ENCODE measurements around the gene DNAJB1. TPM values are rescaled to one million over a fixed set of nuclear protein-coding genes. Genes with fewer than 3 reads are reported as not detected.

The DNAJB1 gene
- total and polyA plus RNA-seq, 2 of the 13 experiments (the other 11 are each of a cell fraction or from before 2014, with no cell fraction given): 87.5 to 97.3 TPM

DNA sequence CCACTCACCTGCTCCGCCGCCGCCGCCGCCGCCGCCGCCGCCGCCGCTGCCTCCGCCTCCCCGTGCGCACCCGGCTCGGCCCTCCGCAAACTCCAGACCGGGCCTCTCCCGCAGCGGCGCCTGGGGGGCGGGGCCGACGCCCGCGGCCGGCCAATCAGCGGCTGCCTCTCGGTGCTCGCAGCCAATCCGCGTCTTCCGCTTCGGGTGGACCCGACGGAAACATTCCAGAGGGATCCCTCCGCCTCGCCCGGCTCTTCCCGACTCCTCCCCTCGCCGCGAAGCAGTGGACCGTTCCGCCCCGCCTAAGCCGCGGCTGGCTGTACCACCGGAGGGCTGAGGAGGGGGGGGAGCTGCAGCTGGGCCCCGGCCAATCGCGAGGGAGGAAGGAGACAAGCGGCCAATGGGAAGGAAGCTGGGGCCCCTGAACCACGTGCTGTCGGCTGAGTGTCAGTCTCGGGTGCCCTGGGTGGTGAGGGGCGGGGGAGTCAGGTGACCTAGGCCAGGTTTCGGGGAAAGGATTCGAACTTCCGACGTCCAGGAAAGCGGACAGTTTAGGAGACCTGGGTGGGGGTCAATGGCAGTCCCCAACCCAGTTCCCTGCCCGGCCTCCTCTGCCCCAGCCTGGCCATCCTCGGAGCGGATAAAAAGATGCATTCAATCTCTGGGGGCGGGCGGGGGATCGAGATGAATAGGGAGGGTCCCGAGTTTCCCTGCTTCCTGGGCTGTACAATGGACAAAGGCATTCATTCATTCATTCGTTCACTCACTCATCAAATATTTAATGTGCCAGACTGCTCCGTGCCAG is 22.0 kb downstream of the DNAJB1 start, which contains the start of gene GIPC1 (continued):
- TF ChIP-seq SP1 (IDR thresholded peaks at IDR 0.05) (no peak), SP1 (CRISPR knock-in tag; IDR thresholded peaks at IDR 0.05) (peak; percentile 90), NFE2L1 (CRISPR knock-in tag; IDR thresholded peaks at IDR 0.05; ENCODE audit: borderline replicate concordance) (no peak), ZSCAN25 (CRISPR knock-in tag; IDR thresholded peaks at IDR 0.05) (no peak), PITX1 (CRISPR knock-in tag; IDR thresholded peaks at IDR 0.05) (peak; percentile 90), FOSL2 (CRISPR knock-in tag; IDR thresholded peaks at IDR 0.05) (peak; percentile 56), ZNF720 (CRISPR knock-in tag; IDR thresholded peaks at IDR 0.05) (no peak), REPIN1 (CRISPR knock-in tag; IDR thresholded peaks at IDR 0.05; ENCODE audit: borderline replicate concordance, low read depth) (0 out of 2 replicates have a peak, but pooled peaks have one; percentile 82), SNRNP70 (IDR thresholded peaks at IDR 0.05; ENCODE audit: low read depth, low read length) (no peak), ZFY (CRISPR knock-in tag; IDR thresholded peaks at IDR 0.05) (peak; percentile 78), ZNF292 (CRISPR knock-in tag; IDR thresholded peaks at IDR 0.05; ENCODE audit: borderline replicate concordance, low read depth) (peak; percentile 39; the same call in 1 of the 2 replicates), ZNF24 (IDR thresholded peaks at IDR 0.05) (peak; percentile 87), ZNF780A (CRISPR knock-in tag; IDR thresholded peaks at IDR 0.05) (no peak), KMT2A (CRISPR knock-in tag; IDR thresholded peaks at IDR 0.05) (no peak; the same call in 1 of the 2 replicates), ZNF746 (CRISPR knock-in tag; IDR thresholded peaks at IDR 0.05) (0 out of 2 replicates have a peak, but pooled peaks have one; percentile 54)
- TF ChIP-seq, protein P1, sequence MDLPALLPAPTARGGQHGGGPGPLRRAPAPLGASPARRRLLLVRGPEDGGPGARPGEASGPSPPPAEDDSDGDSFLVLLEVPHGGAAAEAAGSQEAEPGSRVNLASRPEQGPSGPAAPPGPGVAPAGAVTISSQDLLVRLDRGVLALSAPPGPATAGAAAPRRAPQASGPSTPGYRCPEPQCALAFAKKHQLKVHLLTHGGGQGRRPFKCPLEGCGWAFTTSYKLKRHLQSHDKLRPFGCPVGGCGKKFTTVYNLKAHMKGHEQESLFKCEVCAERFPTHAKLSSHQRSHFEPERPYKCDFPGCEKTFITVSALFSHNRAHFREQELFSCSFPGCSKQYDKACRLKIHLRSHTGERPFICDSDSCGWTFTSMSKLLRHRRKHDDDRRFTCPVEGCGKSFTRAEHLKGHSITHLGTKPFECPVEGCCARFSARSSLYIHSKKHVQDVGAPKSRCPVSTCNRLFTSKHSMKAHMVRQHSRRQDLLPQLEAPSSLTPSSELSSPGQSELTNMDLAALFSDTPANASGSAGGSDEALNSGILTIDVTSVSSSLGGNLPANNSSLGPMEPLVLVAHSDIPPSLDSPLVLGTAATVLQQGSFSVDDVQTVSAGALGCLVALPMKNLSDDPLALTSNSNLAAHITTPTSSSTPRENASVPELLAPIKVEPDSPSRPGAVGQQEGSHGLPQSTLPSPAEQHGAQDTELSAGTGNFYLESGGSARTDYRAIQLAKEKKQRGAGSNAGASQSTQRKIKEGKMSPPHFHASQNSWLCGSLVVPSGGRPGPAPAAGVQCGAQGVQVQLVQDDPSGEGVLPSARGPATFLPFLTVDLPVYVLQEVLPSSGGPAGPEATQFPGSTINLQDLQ (CRISPR knock-in tag; IDR thresholded peaks at IDR 0.05): no peak
- TF ChIP-seq, protein P2, sequence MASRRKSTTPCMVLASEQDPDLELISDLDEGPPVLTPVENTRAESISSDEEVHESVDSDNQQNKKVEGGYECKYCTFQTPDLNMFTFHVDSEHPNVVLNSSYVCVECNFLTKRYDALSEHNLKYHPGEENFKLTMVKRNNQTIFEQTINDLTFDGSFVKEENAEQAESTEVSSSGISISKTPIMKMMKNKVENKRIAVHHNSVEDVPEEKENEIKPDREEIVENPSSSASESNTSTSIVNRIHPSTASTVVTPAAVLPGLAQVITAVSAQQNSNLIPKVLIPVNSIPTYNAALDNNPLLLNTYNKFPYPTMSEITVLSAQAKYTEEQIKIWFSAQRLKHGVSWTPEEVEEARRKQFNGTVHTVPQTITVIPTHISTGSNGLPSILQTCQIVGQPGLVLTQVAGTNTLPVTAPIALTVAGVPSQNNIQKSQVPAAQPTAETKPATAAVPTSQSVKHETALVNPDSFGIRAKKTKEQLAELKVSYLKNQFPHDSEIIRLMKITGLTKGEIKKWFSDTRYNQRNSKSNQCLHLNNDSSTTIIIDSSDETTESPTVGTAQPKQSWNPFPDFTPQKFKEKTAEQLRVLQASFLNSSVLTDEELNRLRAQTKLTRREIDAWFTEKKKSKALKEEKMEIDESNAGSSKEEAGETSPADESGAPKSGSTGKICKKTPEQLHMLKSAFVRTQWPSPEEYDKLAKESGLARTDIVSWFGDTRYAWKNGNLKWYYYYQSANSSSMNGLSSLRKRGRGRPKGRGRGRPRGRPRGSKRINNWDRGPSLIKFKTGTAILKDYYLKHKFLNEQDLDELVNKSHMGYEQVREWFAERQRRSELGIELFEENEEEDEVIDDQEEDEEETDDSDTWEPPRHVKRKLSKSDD (CRISPR knock-in tag; IDR thresholded peaks at IDR 0.05; ENCODE audit: low read depth): no peak
- TF ChIP-seq, protein P3, sequence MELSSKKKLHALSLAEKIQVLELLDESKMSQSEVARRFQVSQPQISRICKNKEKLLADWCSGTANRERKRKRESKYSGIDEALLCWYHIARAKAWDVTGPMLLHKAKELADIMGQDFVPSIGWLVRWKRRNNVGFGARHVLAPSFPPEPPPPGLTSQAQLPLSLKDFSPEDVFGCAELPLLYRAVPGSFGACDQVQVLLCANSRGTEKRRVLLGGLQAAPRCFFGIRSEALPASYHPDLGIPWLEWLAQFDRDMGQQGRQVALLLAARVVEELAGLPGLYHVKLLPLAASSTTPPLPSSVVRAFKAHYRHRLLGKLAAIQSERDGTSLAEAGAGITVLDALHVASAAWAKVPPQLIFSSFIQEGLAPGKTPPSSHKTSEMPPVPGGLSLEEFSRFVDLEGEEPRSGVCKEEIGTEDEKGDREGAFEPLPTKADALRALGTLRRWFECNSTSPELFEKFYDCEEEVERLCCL (CRISPR knock-in tag; IDR thresholded peaks at IDR 0.05; ENCODE audit: borderline replicate concordance): no peak
- TF ChIP-seq, protein P4, sequence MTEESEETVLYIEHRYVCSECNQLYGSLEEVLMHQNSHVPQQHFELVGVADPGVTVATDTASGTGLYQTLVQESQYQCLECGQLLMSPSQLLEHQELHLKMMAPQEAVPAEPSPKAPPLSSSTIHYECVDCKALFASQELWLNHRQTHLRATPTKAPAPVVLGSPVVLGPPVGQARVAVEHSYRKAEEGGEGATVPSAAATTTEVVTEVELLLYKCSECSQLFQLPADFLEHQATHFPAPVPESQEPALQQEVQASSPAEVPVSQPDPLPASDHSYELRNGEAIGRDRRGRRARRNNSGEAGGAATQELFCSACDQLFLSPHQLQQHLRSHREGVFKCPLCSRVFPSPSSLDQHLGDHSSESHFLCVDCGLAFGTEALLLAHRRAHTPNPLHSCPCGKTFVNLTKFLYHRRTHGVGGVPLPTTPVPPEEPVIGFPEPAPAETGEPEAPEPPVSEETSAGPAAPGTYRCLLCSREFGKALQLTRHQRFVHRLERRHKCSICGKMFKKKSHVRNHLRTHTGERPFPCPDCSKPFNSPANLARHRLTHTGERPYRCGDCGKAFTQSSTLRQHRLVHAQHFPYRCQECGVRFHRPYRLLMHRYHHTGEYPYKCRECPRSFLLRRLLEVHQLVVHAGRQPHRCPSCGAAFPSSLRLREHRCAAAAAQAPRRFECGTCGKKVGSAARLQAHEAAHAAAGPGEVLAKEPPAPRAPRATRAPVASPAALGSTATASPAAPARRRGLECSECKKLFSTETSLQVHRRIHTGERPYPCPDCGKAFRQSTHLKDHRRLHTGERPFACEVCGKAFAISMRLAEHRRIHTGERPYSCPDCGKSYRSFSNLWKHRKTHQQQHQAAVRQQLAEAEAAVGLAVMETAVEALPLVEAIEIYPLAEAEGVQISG (CRISPR knock-in tag; IDR thresholded peaks at IDR 0.05): peak; percentile 63
- TF ChIP-seq, protein P5, sequence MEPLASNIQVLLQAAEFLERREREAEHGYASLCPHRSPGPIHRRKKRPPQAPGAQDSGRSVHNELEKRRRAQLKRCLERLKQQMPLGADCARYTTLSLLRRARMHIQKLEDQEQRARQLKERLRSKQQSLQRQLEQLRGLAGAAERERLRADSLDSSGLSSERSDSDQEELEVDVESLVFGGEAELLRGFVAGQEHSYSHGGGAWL (CRISPR knock-in tag; IDR thresholded peaks at IDR 0.05): 0 out of 2 replicates have a peak, but pooled peaks have one; percentile 76
